ENCODE results near the gene LONP2.

GRCh38 chr16:48291303-48291702 lies 47.2 kb downstream of the LONP2 start:
- TF ChIP-seq, protein P1, sequence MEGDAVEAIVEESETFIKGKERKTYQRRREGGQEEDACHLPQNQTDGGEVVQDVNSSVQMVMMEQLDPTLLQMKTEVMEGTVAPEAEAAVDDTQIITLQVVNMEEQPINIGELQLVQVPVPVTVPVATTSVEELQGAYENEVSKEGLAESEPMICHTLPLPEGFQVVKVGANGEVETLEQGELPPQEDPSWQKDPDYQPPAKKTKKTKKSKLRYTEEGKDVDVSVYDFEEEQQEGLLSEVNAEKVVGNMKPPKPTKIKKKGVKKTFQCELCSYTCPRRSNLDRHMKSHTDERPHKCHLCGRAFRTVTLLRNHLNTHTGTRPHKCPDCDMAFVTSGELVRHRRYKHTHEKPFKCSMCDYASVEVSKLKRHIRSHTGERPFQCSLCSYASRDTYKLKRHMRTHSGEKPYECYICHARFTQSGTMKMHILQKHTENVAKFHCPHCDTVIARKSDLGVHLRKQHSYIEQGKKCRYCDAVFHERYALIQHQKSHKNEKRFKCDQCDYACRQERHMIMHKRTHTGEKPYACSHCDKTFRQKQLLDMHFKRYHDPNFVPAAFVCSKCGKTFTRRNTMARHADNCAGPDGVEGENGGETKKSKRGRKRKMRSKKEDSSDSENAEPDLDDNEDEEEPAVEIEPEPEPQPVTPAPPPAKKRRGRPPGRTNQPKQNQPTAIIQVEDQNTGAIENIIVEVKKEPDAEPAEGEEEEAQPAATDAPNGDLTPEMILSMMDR (IDR thresholded peaks at IDR 0.05): no peak
- no peak for TF ChIP-seq POLR2A (IDR thresholded peaks at IDR 0.05)
